GM23248 (cell line): Measurements from ENCODE around the gene SPATA9. TPM values are rescaled to one million over a fixed set of nuclear protein-coding genes. Genes with fewer than 3 reads are reported as not detected.
"Not testable (repeated sequence)": the region's sequence is repeated elsewhere in the genome, so short reads cannot be mapped to it uniquely, and the experiment has no call there.

ENCODE experiments used
- DNase-seq: peaks from one replicate; pipeline ENCODE4 v3.0.0-alpha.2; 2015
- H2AFZ ChIP-seq: fragments of 200-600 bp; sonication (generic); 2 replicates; pipeline ENCODE4 v1.6.1; 2016; ENCODE audit warnings: antibody characterized with exemption
- H3F3A ChIP-seq: fragments of 200-600 bp; sonication (generic); 2 replicates; pipeline ENCODE4 v1.6.1; 2016; ENCODE audit warnings: mild to moderate bottlenecking, antibody characterized with exemption, mixed run types; ENCODE audit not compliant: insufficient read depth
- H3K27ac ChIP-seq: fragments of 200-600 bp; sonication (generic); 2 replicates; pipeline ENCODE4 v1.5.1; 2016; ENCODE audit warnings: mild to moderate bottlenecking
- H3K27me3 ChIP-seq: fragments of 200-600 bp; sonication (generic); replicated peaks from 2 replicates; pipeline ENCODE4 v1.6.1; 2016; ENCODE audit warnings: mild to moderate bottlenecking; ENCODE audit not compliant: insufficient read depth
- H3K36me3 ChIP-seq: fragments of 200-600 bp; sonication (generic); 2 replicates; pipeline ENCODE4 v1.6.1; 2016; ENCODE audit warnings: low read depth, mild to moderate bottlenecking
- H3K4me1 ChIP-seq: fragments of 200-600 bp; sonication (generic); 2 replicates; pipeline ENCODE4 v1.6.1; 2016; ENCODE audit warnings: mild to moderate bottlenecking; ENCODE audit not compliant: insufficient read depth
- H3K4me2 ChIP-seq: fragments of 200-600 bp; sonication (generic); one replicate; pipeline ENCODE4 v1.6.1; 2016; ENCODE audit warnings: mild to moderate bottlenecking; ENCODE audit not compliant: unreplicated experiment
- H3K4me3 ChIP-seq: fragments of 200-600 bp; sonication (generic); 2 replicates; pipeline ENCODE4 v1.5.1; 2016; ENCODE audit warnings: mild to moderate bottlenecking
- H3K79me2 ChIP-seq: fragments of 200-600 bp; sonication (generic); 2 replicates; pipeline ENCODE4 v1.6.1; 2016; ENCODE audit warnings: mild to moderate bottlenecking; ENCODE audit not compliant: insufficient read depth
- H3K9ac ChIP-seq: fragments of 200-600 bp; sonication (generic); 2 replicates; pipeline ENCODE4 v1.6.1; 2016; ENCODE audit warnings: mild to moderate bottlenecking
- H3K9me2 ChIP-seq: fragments of 200-600 bp; sonication (generic); 2 replicates; pipeline ENCODE4 v1.6.1; 2016; ENCODE audit warnings: mixed run types, mild to moderate bottlenecking, moderate library complexity; ENCODE audit not compliant: insufficient read depth
- H3K9me3 ChIP-seq: fragments of 200-600 bp; sonication (generic); one replicate; pipeline ENCODE4 v1.6.1; 2017; ENCODE audit warnings: low read depth
- H4K20me1 ChIP-seq: fragments of 200-600 bp; sonication (generic); 2 replicates; pipeline ENCODE4 v1.6.0; 2016; ENCODE audit not compliant: insufficient read depth
- EZH2 ChIP-seq: fragments of 200-600 bp; sonication (generic); IDR thresholded peaks from 2 replicates; pipeline ENCODE4 v1.6.1; 2018; ENCODE audit warnings: antibody characterized with exemption, mild to moderate bottlenecking; ENCODE audit not compliant: insufficient read depth, poor library complexity, severe bottlenecking
- EZH2phosphoT487 ChIP-seq: fragments of 200-600 bp; sonication (generic); IDR thresholded peaks from 2 replicates; pipeline ENCODE4 v1.6.1; 2018; ENCODE audit warnings: antibody characterized with exemption, moderate library complexity, mild to moderate bottlenecking, low read depth; ENCODE audit not compliant: insufficient read depth
- WGBS, 2 experiments: methylation state at CpG; one replicate each; pipeline ENCODE4 v1.1.6; 2015 to 2017; ENCODE audit warnings: low lambda C conversion rate in 2 of 2, low coverage in 1 of 2; ENCODE audit errors: missing lambda C conversion rate in 2 of 2; 5-methylcytosine and 5-hydroxymethylcytosine counted together
- in situ Hi-C: fragments of 300-500 bp; cut with MboI; formaldehyde crosslinking; loops from 2 replicates; pipeline ENCODE4 v1.15.0; 2020
- polyA plus RNA-seq: library from polyadenylated mRNA; unstranded; fragments of >200 nt; fragmentation: Nextera tagmentation; extraction: Ambion mirVana; gene quantifications from 2 replicates; pipeline ENCODE4 v1.2.1, GENCODE V29; 2016
- total RNA-seq: library from RNA; depleted of rRNA; stranded (reverse); fragments of >200 nt; shearing (Covaris generic); gene quantifications from 2 replicates; pipeline ENCODE4 v1.2.3, GENCODE V29; 2014

Gene SPATA9
- total and polyA plus RNA-seq, 2 experiments from 2014 or later = 0.22 to 0.96 TPM

GRCh38 chr5:95649842-95650620 is 32.8 kb downstream of the SPATA9 start:
- H3K27ac ChIP-seq = no peak overlapping the region
- H3K4me2 ChIP-seq = no peak overlapping the region
- no peaks in the 10 kb centered on the region for H3K27me3 ChIP-seq
- no peak overlapping the region for H3K4me3 ChIP-seq
- no peaks in the 10 kb centered on the region for H3K9me2 ChIP-seq
- H2AFZ ChIP-seq = no peak overlapping the region
- H3K4me1 ChIP-seq = peaks cover 5% of the 10 kb centered on the region; the same call in 1 of the 2 replicates
- H3F3A ChIP-seq = peaks cover 22% of the 10 kb centered on the region
- no peak for DNase-seq
- no peaks in the 10 kb centered on the region for H4K20me1 ChIP-seq
- H3K9ac ChIP-seq = no peak overlapping the region
- in situ Hi-C loops = no loop called here
- H3K36me3 ChIP-seq = no peaks in the 10 kb centered on the region
- H3K9me3 ChIP-seq = no peaks in the 10 kb centered on the region
- no peaks in the 10 kb centered on the region; the same call in 1 of the 2 replicates for H3K79me2 ChIP-seq
- no peak for TF ChIP-seq EZH2phosphoT487
- no peak for TF ChIP-seq EZH2

DNA sequence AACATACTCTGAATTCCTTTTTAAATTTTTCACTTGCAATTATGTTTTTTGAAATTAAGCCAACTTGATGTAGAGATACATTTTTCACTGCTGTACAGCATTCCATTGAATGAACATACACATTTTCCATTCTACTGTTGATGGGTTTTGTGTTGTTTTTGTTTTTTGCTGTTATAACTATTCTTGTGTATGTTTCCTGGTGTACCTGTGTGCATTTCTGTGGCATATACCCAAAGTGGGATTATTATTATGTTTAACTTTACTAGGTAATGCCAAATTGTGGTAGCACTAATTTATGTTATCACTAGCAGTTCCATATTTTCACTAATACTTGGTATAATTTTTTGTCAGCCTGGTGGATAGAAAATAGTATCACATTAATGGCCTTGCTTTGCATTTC is 33.5 kb downstream of the SPATA9 start:
- no peak overlapping the region for H2AFZ ChIP-seq
- no peak overlapping the region for H3K4me2 ChIP-seq
- H3K4me3 ChIP-seq = no peak overlapping the region
- TF ChIP-seq EZH2 = no peak
- no peak for TF ChIP-seq EZH2phosphoT487
- H3K79me2 ChIP-seq = no peaks in the 10 kb centered on the region; the same call in 1 of the 2 replicates
- H3K27me3 ChIP-seq = no peaks in the 10 kb centered on the region
- H3K9ac ChIP-seq = no peak overlapping the region
- peaks cover 5% of the 10 kb centered on the region; the same call in 1 of the 2 replicates for H3K4me1 ChIP-seq
- H3K36me3 ChIP-seq = no peaks in the 10 kb centered on the region
- no peaks in the 10 kb centered on the region for H4K20me1 ChIP-seq
- H3K27ac ChIP-seq = no peak overlapping the region
- no peaks in the 10 kb centered on the region for H3K9me3 ChIP-seq
- in situ Hi-C loops = no loop called here
- H3K9me2 ChIP-seq = no peaks in the 10 kb centered on the region
- no peak for DNase-seq
- peaks cover 29% of the 10 kb centered on the region for H3F3A ChIP-seq

DNA sequence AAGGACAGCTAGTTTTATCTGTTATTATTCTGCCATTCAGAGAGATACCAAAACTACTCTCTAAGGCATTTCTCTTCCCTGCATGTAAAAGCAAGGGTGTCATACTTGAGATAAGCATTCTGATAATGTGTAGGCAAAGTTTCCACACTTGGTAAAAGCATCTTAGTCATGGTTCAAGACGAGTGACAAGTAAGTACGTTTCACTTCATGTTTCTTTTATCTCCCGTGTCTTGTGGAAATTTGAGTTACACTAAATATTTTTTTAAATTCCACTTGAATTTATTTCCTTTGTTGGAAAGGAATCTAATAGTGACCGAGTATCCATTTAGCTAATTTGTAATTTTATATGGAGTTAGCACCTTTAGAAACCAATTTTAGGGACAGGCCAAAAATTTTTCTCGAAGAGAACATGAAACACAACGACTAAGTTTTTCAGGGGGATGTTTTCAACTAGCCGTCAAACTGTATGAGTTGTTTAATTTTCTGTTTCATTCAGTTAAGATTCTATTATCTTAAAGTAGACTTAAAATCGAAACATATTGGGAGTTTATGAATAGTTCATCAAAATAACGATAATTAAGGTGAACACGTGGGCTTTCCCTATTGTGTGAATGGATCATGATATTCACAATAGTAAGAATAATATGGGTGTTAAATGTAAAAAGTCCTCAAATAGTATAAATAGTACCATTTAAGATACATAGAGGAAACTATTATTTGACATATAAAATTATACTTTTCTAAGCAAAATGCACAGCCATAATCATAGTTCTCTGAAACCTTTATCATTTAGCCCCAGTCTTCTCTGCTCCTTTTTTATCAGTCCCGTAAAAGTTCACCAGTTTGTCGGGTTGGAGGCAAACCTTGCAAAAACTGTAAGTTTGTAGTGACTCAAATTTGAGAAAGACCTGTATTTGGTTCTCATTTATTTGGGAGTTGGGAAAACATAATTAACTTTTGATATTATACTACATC is 34.6 kb downstream of the SPATA9 start:
- TF ChIP-seq EZH2 = no peak
- TF ChIP-seq EZH2phosphoT487 = no peak
- no peak for DNase-seq
- no peaks in the 10 kb centered on the region for H3K27me3 ChIP-seq
- H3K36me3 ChIP-seq = no peaks in the 10 kb centered on the region
- peaks cover 5% of the 10 kb centered on the region; the same call in 1 of the 2 replicates for H3K4me1 ChIP-seq
- H3K27ac ChIP-seq = no peak overlapping the region
- WGBS, 2 experiments = 94% methylated on average over 12 of the region's 12 CpGs
- peak overlapping the region; percentile 81 for H3K4me2 ChIP-seq
- no peaks in the 10 kb centered on the region for H3K9me3 ChIP-seq
- peak overlapping the region; percentile 89 for H2AFZ ChIP-seq
- peaks cover 29% of the 10 kb centered on the region for H3F3A ChIP-seq
- no peaks in the 10 kb centered on the region for H3K9me2 ChIP-seq
- H3K4me3 ChIP-seq = peak overlapping the region; percentile 75; the same call in 1 of the 2 replicates
- in situ Hi-C loops = no loop called here
- no peaks in the 10 kb centered on the region; the same call in 1 of the 2 replicates for H3K79me2 ChIP-seq
- H4K20me1 ChIP-seq = no peaks in the 10 kb centered on the region
- H3K9ac ChIP-seq = peak overlapping the region; percentile 86

DNA sequence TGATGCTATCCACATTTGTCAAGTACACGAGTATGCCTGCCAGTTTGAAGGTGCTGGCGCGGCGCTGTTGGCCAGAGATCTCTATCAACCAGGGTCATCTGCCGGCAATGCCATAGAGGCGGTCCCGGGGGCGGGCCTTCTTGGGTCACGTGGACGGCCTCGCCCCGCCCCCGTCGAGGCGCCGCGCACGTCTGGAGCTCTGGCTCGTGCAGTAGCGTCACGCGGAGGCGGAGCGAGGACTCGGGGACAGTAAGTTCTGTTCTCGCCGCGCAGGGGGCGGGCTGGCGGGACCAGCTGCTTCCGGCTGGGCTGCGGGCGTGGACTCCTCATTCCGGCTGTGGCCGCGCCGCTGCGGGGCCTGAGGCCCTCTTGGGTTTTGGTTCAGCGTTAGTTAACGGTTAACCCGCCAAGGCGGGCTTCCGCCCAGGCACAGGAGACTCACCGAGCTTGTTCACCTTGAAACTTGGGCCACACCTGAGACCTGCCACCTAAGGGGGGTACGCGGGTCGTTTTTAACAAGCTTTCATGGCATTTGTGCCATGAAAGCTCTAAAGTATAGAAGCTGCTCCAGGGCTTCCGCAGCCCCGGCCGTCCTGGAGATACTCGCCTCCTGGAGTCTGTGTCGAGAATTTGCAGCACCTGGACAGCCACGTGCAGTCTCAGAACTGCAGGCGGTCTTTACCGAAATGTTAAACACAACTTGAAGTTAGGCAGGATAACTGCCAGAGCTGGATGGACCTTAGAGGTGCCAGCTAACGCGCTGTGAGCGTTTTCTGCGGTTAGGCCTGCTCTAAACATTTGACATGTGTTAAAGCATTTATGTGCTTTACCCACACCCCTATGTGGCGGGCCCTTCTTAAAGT is 36.0 kb downstream of the SPATA9 start, which contains the start of gene RFESD:
RFESD (plus strand) TSS at position 209 of the 863 bp plus-strand sequence. CDS start 5,495 bp downstream, outside the sequence.
- no peaks in the 10 kb centered on the region for H3K9me3 ChIP-seq
- H4K20me1 ChIP-seq = no peaks in the 10 kb centered on the region
- H3K36me3 ChIP-seq = no peaks in the 10 kb centered on the region
- H3K27me3 ChIP-seq = no peaks in the 10 kb centered on the region
- peaks cover 29% of the 10 kb centered on the region for H3F3A ChIP-seq
- H3K9me2 ChIP-seq = no peaks in the 10 kb centered on the region
- peak within 1 kb of the TSS; percentile 89 for H2AFZ ChIP-seq
- H3K4me1 ChIP-seq = peaks cover 5% of the 10 kb centered on the region; the same call in 1 of the 2 replicates
- peak within 1 kb of the TSS; percentile 73 for H3K27ac ChIP-seq
- no peaks in the 10 kb centered on the region; the same call in 1 of the 2 replicates for H3K79me2 ChIP-seq
- peak within 1 kb of the TSS; percentile 86 for H3K9ac ChIP-seq
- 4% methylated on average over 53 to 59 of the region's 60 CpGs for WGBS, 2 experiments
- peak; percentile 99 for DNase-seq
- H3K4me2 ChIP-seq = peak within 1 kb of the TSS; percentile 81
- TF ChIP-seq EZH2 (no peak), EZH2phosphoT487 (no peak)
- in situ Hi-C loops = no loop called here
- peak within 1 kb of the TSS; percentile 75 for H3K4me3 ChIP-seq

DNA sequence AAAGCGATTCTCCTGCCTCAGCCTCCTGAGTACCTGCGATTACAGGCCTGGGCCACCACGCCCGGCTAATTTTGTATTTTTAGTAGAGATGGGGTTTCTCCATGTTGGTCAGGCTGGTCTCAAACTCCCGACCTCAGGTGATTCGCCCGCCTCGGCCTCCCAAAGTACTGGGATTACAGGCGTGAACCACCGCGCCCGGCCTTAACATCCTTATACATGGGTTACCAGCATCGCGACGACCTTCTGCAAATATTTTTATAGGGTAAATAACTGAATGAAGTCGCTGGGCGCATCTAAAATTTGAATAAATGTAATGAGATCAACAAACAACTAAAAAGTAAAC is 36.6 kb downstream of the SPATA9 start:
- H3K9me3 ChIP-seq, H3K79me2 ChIP-seq, H3K9me2 ChIP-seq, H3K27me3 ChIP-seq, H3K36me3 ChIP-seq, H3K9ac ChIP-seq, H3K4me2 ChIP-seq, H3K4me1 ChIP-seq, H4K20me1 ChIP-seq, in situ Hi-C loops, DNase-seq: not testable (repeated sequence)
- Histone ChIP-seq H3F3A (peaks cover 29% of the 10 kb centered on the region), H3K4me3 (peak overlapping the region; percentile 75), H2AFZ (peak overlapping the region; percentile 89), H3K27ac (0 out of 2 replicates have a peak overlapping the region, but pooled peaks have one; percentile 9)
- 93% methylated on average over 16 to 17 of the region's 17 CpGs for WGBS, 2 experiments
